ENCODE data around the gene DHH. TPM values are rescaled to one million over a fixed set of nuclear protein-coding genes. Genes with fewer than 3 reads are reported as not detected.

The DHH gene
- total and polyA plus RNA-seq, 9 of the 15 experiments (the other 6 are each of a cell fraction or from before 2014, with no cell fraction given), result 0.07 to 2.6 (median 0.54) TPM

GRCh38 chr12:49098703-49099102 lies 4.1 kb upstream of the DHH start:
- WGBS (ENCODE audit: insufficient coverage, low coverage, missing lambda C conversion rate), result 93% methylated on average over 2 of the region's 2 CpGs
- no peaks in the 10 kb centered on the region for H3K9me3 ChIP-seq (replicated peaks; ENCODE audit: control insufficient read depth, insufficient read depth, low read depth, low read length)
- in situ Hi-C loops (cut with MboI), result loop anchor here (5.0 kb wide), 1 partner anchor 36 kb away; the partner anchor contains the start of gene KMT2D

GRCh38 chr12:49098035-49098451 lies 3.4 kb upstream of the DHH start:
- H3K4me2 ChIP-seq (ENCODE audit: insufficient read depth, low read length), result no peak overlapping the region
- DNase-seq (ENCODE audit: extremely low read depth in 1 of 4, low spot score in 3 of 4) (peak; percentile 68 to 78 (median 74)), FAIRE-seq (peak; percentile 92), ATAC-seq (peak; percentile 76)
- intact Hi-C loops (cut with micrococcal nuclease), result loop anchor here (1.0 kb wide), 1 partner anchor 34 kb away; no protein-coding TSS in a partner anchor
- no peak overlapping the region for H2AFZ ChIP-seq (ENCODE audit: low read depth, low read length)
- peak overlapping the region in 1 of 2 experiments; percentile 63; a peak in 1 of 4 replicates for H3K9ac ChIP-seq (ENCODE audit: insufficient read depth in 1 of 2, low read depth in 2 of 2, low read length in 2 of 2)
- H3K4me1 ChIP-seq (replicated peaks in 1 of 2; ENCODE audit: control insufficient read depth in 2 of 2, insufficient read depth in 2 of 2, low read length in 2 of 2), result peaks cover 27 to 28% of the 10 kb centered on the region in 2 experiments
- H3K4me3 ChIP-seq, result no peak overlapping the region
- no peaks in the 10 kb centered on the region for H3K9me3 ChIP-seq (replicated peaks; ENCODE audit: control insufficient read depth, insufficient read depth, low read depth, low read length)
- peaks cover 4% of the 10 kb centered on the region for H3K9me1 ChIP-seq (ENCODE audit: control insufficient read depth, insufficient read depth, low read length)
- peaks cover 12% of the 10 kb centered on the region; the same call in 1 of the 3 replicates for H3K79me2 ChIP-seq (ENCODE audit: control insufficient read depth, insufficient read depth, low read length)
- no peaks in the 10 kb centered on the region for H4K20me1 ChIP-seq (replicated peaks; ENCODE audit: control insufficient read depth, insufficient read depth, low read length)
- no peak overlapping the region; the same call in 2 of the 3 replicates for H3K27ac ChIP-seq (ENCODE audit: extremely low read depth, low read depth, low read length)
- in situ Hi-C loops (cut with MboI), result loop anchor here (5.0 kb wide), 1 partner anchor 36 kb away; the partner anchor contains the start of gene KMT2D
- POLR2A ChIA-PET, result interaction anchor here (0.7 to 5.0 kb wide), 13 partner anchors 11 to 169 kb away, joined by 3 to 51 read pairs (median 4); partner anchors contain the start of genes LMBR1L, RHEBL1, TUBA1B and TUBA1C
- H3K27me3 ChIP-seq (ENCODE audit: control insufficient read depth in 2 of 2, insufficient read depth in 2 of 2, low read length in 2 of 2), result no peaks in the 10 kb centered on the region
- CTCF ChIA-PET (ENCODE audit: low intra/inter-chr PET ratio), result interaction anchor here (0.6 to 2.0 kb wide), 3 partner anchors 34 to 137 kb away, joined by 3 to 7 read pairs (median 4); partner anchors contain the start of gene KMT2D
- H3K36me3 ChIP-seq (ENCODE audit: control insufficient read depth, insufficient read depth, low read length), result peaks cover 60% of the 10 kb centered on the region
- 10% methylated on average over 4 of the region's 4 CpGs for WGBS (ENCODE audit: insufficient coverage, low coverage, missing lambda C conversion rate)
- BruUV-seq (replicated peaks), result no TSS peak
- peak; percentile 71 for TF ChIP-seq SMC3 (conservative IDR thresholded peaks at IDR 0.05; ENCODE audit: insufficient read depth, low read depth, low read length)
- no peak for TF ChIP-seq ZNF408 (CRISPR knock-in tag; IDR thresholded peaks at IDR 0.05; ENCODE audit: low read depth)
- TF ChIP-seq VEZF1 (CRISPR knock-in tag; IDR thresholded peaks at IDR 0.05), result 0 out of 2 replicates have a peak, but pooled peaks have one; percentile 30
- TF ChIP-seq FUS (optimal IDR thresholded peaks at IDR 0.05; ENCODE audit: low read depth, low read length), result no peak
- TF ChIP-seq MAX (CRISPR knock-in tag; IDR thresholded peaks at IDR 0.05), result no peak
- 0 out of 2 replicates have a peak, but pooled peaks have one; percentile 12 for TF ChIP-seq ARID2 (IDR thresholded peaks at IDR 0.05)
- peak; percentile 49; the same call in 1 of the 2 replicates for TF ChIP-seq XRCC5 (IDR thresholded peaks at IDR 0.05; ENCODE audit: low read depth, low read length)

More at GRCh38 chr12:49098703-49099102, 4.1 kb upstream of the DHH start:
- TF ChIP-seq BCOR (IDR thresholded peaks at IDR 0.05), result 0 out of 2 replicates have a peak, but pooled peaks have one; percentile 12
- no peak for TF ChIP-seq ZNF583 (CRISPR knock-in tag; IDR thresholded peaks at IDR 0.05)
- no peak for TF ChIP-seq HNRNPK (IDR thresholded peaks at IDR 0.05; ENCODE audit: low read depth, low read length, poor library complexity, severe bottlenecking)
- no peak for TF ChIP-seq DPF2 (IDR thresholded peaks at IDR 0.05)
- TF ChIP-seq ZNF224 (CRISPR knock-in tag; IDR thresholded peaks at IDR 0.05), result no peak
- TF ChIP-seq CCNT2 (IDR thresholded peaks at IDR 0.05; ENCODE audit: borderline replicate concordance, extremely low read depth, insufficient read length, low read depth, low read length), result no peak
- TF ChIP-seq RBM25 (IDR thresholded peaks at IDR 0.05; ENCODE audit: low read depth, low read length, severe bottlenecking), result peak; percentile 64
- TF ChIP-seq ZNF121 (CRISPR knock-in tag; conservative IDR thresholded peaks at IDR 0.05), result peak; percentile 85
- no peak overlapping the region for H3K4me2 ChIP-seq (ENCODE audit: insufficient read depth, low read length)
- peaks cover 21 to 22% of the 10 kb centered on the region in 2 experiments for H3K4me1 ChIP-seq (replicated peaks in 1 of 2; ENCODE audit: control insufficient read depth in 2 of 2, insufficient read depth in 2 of 2, low read length in 2 of 2)
- no peak for ATAC-seq
- POLR2A ChIA-PET, result interaction anchor here (0.6 to 5.0 kb wide), 16 partner anchors 11 to 232 kb away, joined by 3 to 51 read pairs (median 4); partner anchors contain the start of genes LMBR1L, RHEBL1 and TUBA1B
- H3K9ac ChIP-seq (ENCODE audit: insufficient read depth in 1 of 2, low read depth in 2 of 2, low read length in 2 of 2), result no peak overlapping the region
- FAIRE-seq, result no peak
- BruUV-seq (replicated peaks), result no TSS peak
- H3K9me1 ChIP-seq (ENCODE audit: control insufficient read depth, insufficient read depth, low read length), result peaks cover 4% of the 10 kb centered on the region
- peaks cover 7% of the 10 kb centered on the region; the same call in 1 of the 3 replicates for H3K79me2 ChIP-seq (ENCODE audit: control insufficient read depth, insufficient read depth, low read length)
- no peaks in the 10 kb centered on the region for H3K27me3 ChIP-seq (ENCODE audit: control insufficient read depth in 2 of 2, insufficient read depth in 2 of 2, low read length in 2 of 2)
- no peak overlapping the region for H3K27ac ChIP-seq (ENCODE audit: extremely low read depth, low read depth, low read length)
- H2AFZ ChIP-seq (ENCODE audit: low read depth, low read length), result no peak overlapping the region
- no peaks in the 10 kb centered on the region for H4K20me1 ChIP-seq (replicated peaks; ENCODE audit: control insufficient read depth, insufficient read depth, low read length)
- no peak for DNase-seq (ENCODE audit: extremely low read depth in 1 of 4, low spot score in 3 of 4)
- H3K36me3 ChIP-seq (ENCODE audit: control insufficient read depth, insufficient read depth, low read length), result peaks cover 67% of the 10 kb centered on the region
- no peak overlapping the region for H3K4me3 ChIP-seq
- CTCF ChIA-PET (ENCODE audit: low intra/inter-chr PET ratio), result interaction anchor here (1.1 to 2.0 kb wide), 2 partner anchors 35 to 38 kb away, joined by 3 to 7 read pairs; partner anchors contain the start of gene KMT2D
- intact Hi-C loops (cut with micrococcal nuclease), result loop anchor here (1.0 kb wide), 1 partner anchor 34 kb away; no protein-coding TSS in a partner anchor
